SHP77 (cell line): ENCODE measurements around the gene WNT1.

ENCODE experiments used
- DNase-seq, 2 experiments: peaks; one replicate each; lab custom pipeline; 2025; lab: John Stamatoyannopoulos, UW

Gene WNT1

DNA sequence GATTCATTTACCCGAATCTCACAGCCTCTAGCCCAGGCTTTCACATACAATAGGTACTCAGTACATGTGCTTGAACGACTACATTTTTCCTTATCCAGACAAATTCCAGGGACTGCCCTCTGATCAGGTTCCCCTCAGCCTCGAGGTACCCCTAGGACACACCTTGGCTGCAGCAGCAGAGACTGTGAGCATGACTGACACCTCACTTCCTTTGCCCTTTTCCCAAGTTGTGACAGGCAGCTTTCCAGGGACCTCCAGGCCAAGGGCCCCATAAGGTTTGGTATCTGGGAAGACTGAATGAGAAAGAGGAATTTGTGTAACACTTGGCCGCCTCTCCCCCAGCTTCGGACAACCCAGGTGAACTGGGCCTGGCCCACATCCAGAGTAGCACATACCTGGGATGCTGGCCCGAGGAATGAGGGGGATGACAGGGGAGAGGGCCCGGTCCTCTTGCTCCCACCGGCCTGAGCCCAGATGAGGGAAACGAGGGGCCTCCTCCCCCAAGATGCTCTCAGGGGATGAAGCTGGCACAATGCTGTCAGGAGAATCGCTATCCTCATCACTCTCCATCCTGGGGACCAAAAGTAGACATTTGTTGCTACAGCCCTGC is 50.6 kb downstream of the WNT1 start:
- no peak for DNase-seq

DNA sequence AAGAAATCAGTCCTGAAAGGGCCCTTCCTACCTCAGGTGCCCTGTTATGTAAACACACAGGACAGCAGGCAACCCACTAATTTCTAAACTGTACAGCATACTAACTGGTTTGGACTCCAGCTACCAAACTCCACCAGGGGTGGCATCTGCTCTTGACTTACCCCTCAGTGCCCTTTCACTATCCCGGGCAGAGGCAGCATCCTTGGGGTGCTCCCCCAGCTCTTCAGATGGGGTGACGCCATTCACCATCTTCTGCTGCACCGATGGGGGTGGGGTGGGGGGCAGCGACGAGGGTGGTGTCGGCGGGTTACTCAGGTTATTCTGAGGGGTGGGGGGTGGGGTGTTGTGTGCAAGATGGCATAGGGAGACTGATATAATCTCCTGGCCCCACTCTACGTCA is 52.0 kb downstream of the WNT1 start:
- no peak for DNase-seq

DNA sequence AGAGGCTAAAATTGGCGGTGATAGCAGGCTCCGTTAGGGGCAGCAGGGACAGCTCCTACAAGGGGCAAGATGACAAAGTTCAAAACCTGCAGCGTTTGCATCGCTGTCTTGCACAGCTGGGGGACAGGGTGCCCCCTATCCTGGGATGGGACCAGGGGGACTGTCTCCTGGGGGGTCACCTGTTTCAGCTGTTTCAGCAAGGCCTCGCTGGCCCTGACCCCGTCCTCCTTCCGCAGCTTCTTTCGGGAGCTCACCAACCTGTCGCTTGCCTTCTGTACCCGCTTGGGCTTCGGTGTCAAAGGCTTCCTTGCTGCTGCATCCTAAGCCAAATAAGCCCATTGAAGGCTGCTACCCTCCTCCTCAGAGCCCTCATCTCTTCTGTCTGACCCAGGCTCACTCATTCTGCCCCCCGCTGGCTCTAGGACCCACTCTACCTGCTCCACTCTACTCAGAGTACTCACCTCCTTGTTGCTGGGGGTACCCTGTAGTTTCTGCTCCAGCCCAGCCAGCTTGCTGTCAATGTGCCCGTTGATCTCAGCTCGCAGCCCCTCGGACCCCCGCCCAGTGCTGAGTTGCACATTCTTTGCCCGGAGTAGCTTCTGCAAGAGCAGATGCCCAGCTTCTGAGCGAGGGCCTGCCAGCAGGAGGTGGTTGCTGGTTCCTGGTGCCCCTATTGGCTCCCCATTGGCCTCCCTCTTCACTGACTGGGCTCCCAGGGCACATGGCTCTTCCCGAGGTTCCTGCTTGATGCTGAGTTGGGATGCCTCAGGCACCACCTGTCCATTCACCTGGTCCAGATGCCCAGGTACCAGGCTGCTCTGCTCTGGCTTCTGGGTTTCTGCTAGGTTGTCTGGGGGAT is 52.8 kb downstream of the WNT1 start:
- DNase-seq, result no peak

DNA sequence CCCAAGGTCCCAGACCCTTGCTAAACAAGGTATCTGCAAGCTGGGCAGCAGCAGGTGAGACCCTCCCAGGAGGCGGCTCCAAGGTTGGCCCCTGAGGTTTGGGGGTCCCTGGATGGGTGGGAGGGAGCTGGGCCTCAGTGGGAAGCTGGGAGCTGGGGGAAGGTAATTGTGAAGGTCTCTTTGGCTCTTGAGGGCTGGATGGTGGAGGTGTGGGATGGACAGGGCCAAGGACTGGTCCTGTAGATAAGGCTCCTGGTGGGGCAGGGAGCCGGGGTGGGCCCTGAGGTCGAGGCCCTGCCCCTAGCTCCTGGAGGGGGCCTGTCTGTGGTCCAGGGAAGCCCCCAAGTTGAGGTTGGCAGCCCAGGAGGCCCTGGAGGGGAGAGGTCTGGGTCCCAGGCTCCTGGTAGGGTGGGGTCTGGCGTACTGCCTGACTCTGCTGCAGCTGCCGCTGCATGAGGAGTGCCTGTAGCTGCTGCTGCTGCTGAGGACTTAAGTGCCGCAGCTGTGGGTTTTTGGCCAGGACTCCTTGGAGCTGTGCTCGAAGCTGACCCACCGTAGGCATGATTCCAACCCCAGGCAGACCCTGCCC is 53.5 kb downstream of the WNT1 start:
- DNase-seq, result no peak
